PFSK-1 (cell line): ENCODE results near the gene SFXN3.

Experiments used
- FOXP2 ChIP-seq: optimal IDR thresholded peaks from 2 replicates; pipeline ENCODE3; 2011; ENCODE audit warnings: borderline replicate concordance, control low read depth, inconsistent platforms; ENCODE audit not compliant: insufficient read depth; ENCODE audit errors: extremely low read length, extremely low read depth
- POLR2AphosphoS5 ChIP-seq: IDR thresholded peaks from 2 replicates; pipeline ENCODE4 v1.6.1; 2012; ENCODE audit warnings: low read depth, mild to moderate bottlenecking, control low read depth, low read length, moderate library complexity
- SIN3A ChIP-seq: IDR thresholded peaks from 2 replicates; pipeline ENCODE4 v1.6.1; 2012; ENCODE audit warnings: mild to moderate bottlenecking, low read length, moderate library complexity, borderline replicate concordance; ENCODE audit not compliant: insufficient read depth
- TAF1 ChIP-seq: IDR thresholded peaks from 2 replicates; pipeline ENCODE4 v1.6.1; 2012; ENCODE audit warnings: low read length, control low read depth, borderline replicate concordance; ENCODE audit not compliant: insufficient read depth
- TF ChIP-seq, protein P1 (sequence below), 2 experiments: IDR thresholded peaks; 2 replicates each; pipeline versions ENCODE4 v1.6.1 to v1.8.0; 2011 to 2012; ENCODE audit warnings: low read depth in 2 of 2, low read length in 2 of 2, control low read depth in 1 of 2, inconsistent platforms in 1 of 2, mild to moderate bottlenecking in 1 of 2, moderate library complexity in 1 of 2; ENCODE audit not compliant: insufficient read depth in 1 of 2

SFXN3 gene

DNA sequence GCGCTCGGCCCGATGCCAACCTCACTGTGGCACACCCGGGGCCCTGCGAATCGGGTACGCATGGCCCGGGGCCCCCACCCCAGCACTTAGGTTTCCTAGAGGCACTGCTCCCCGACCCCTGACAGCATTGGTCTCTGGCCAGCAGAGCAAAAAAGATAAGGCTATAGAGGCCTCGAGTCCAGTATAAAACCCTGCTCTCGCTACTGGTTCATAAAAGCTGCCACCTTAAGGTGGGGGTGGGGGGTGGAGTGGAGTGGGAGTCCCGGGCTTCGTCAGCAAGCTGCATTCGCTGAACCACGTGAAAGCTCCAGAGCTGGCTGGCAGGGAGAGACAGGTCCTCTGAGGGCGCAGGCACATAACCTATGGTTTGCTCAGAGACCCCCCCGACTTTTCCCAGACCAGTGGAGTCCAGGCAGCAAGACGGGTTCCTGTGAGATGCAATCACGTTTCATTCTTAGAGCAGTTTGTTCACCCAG is 32.1 kb downstream of the SFXN3 start:
- TF ChIP-seq FOXP2 (no peak), POLR2AphosphoS5 (no peak), SIN3A (no peak), TAF1 (no peak)
- TF ChIP-seq, protein P1, sequence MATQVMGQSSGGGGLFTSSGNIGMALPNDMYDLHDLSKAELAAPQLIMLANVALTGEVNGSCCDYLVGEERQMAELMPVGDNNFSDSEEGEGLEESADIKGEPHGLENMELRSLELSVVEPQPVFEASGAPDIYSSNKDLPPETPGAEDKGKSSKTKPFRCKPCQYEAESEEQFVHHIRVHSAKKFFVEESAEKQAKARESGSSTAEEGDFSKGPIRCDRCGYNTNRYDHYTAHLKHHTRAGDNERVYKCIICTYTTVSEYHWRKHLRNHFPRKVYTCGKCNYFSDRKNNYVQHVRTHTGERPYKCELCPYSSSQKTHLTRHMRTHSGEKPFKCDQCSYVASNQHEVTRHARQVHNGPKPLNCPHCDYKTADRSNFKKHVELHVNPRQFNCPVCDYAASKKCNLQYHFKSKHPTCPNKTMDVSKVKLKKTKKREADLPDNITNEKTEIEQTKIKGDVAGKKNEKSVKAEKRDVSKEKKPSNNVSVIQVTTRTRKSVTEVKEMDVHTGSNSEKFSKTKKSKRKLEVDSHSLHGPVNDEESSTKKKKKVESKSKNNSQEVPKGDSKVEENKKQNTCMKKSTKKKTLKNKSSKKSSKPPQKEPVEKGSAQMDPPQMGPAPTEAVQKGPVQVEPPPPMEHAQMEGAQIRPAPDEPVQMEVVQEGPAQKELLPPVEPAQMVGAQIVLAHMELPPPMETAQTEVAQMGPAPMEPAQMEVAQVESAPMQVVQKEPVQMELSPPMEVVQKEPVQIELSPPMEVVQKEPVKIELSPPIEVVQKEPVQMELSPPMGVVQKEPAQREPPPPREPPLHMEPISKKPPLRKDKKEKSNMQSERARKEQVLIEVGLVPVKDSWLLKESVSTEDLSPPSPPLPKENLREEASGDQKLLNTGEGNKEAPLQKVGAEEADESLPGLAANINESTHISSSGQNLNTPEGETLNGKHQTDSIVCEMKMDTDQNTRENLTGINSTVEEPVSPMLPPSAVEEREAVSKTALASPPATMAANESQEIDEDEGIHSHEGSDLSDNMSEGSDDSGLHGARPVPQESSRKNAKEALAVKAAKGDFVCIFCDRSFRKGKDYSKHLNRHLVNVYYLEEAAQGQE (IDR thresholded peaks at IDR 0.05; ENCODE audit: insufficient read depth in 1 of 2, low read depth in 2 of 2, low read length in 2 of 2) = no peak

DNA sequence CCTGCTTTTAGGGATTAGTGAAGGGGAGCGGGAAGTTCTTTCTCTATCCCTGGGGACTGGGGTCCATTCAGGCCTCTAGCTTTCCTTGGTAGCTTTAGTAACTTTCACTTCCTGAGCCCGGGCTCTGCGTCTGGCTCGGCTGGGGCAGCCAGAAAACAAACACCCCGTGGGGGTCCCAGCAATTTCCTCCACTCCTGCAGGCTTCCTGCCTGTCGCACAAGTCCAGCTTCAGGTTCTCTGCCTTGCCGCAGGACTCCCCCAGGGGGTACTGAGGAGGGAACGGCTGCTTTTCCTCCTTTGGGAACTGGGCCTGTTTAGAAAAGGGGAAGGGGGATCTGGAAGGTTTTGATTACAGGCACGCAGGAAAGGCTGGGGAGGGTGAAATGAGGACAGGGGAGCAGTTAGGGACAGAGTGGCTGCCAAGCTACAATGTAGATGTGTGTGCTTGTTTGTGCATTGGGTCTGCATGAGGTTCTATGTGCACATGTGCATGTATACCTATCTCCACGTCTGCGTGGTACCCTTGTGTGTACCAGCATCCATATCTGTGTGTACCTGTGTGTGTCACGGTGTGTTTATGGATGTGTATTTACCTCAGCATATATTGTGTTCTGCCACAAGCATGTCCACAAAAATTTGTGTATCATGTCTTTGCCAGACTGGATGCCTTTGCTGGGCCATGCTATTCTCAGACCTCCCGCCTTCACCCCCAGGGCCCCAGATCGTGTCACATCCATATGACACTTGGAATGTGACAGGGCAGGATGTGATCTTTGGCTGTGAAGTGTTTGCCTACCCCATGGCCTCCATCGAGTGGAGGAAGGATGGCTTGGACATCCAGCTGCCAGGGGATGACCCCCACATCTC is 32.7 kb downstream of the SFXN3 start:
- no peak for TF ChIP-seq POLR2AphosphoS5
- no peak for TF ChIP-seq TAF1
- TF ChIP-seq FOXP2 = no peak
- TF ChIP-seq, protein P1 (IDR thresholded peaks at IDR 0.05; ENCODE audit: insufficient read depth in 1 of 2, low read depth in 2 of 2, low read length in 2 of 2) = no peak
- no peak for TF ChIP-seq SIN3A

DNA sequence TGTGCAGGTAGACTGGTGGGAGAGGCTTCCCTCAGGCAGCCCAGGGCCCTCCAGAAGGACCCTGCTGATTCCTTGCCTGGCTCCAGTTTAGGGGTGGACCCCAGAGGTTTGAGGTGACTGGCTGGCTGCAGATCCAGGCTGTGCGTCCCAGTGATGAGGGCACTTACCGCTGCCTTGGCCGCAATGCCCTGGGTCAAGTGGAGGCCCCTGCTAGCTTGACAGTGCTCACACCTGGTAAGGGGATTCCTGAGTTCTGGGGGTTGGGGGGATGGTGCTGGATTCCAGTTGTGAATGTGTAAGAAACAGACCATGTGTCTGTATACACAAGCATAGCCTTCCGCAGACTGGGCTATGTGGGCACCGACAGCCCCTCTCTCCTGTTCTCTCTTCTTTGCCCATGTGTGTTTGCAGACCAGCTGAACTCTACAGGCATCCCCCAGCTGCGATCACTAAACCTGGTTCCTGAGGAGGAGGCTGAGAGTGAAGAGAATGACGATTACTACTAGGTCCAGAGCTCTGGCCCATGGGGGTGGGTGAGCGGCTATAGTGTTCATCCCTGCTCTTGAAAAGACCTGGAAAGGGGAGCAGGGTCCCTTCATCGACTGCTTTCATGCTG is 33.5 kb downstream of the SFXN3 start:
- TF ChIP-seq POLR2AphosphoS5 = no peak
- TF ChIP-seq, protein P1 (IDR thresholded peaks at IDR 0.05; ENCODE audit: insufficient read depth in 1 of 2, low read depth in 2 of 2, low read length in 2 of 2) = no peak
- TF ChIP-seq SIN3A = no peak
- TF ChIP-seq FOXP2 = no peak
- TF ChIP-seq TAF1 = no peak

DNA sequence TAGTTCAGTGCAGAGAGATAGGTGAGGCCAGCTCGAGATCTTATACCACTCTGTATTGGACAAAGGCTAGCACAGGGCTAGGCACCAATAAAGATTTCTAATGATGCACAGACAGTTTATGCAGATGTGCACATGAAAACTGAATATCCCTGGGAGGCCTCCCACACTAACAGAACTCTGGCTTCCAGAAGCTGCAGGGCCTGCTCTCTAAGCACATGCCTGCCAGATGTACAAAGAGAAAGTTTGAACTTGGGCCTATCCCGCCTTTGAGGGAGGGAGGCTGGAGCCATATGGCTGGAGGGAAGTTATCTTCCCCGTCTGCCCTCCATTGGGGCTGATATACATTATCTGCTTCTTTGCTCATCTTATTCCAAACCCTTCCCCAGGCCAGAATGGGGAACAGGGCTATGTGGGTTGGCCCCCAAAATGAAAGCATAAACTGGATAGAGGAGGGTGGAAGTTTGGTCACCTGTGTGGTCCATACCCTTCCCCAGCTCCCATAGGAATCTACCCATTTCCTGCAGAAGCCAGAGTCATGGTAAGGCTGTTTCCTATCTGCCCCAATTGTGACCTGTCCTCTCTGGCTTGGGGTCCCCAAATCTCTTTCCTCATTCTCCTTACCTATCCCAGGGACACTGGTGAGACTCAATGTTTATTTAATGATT is 34.6 kb downstream of the SFXN3 start:
- TF ChIP-seq POLR2AphosphoS5 = no peak
- no peak for TF ChIP-seq SIN3A
- TF ChIP-seq, protein P1 (IDR thresholded peaks at IDR 0.05; ENCODE audit: insufficient read depth in 1 of 2, low read depth in 2 of 2, low read length in 2 of 2) = no peak
- no peak for TF ChIP-seq FOXP2
- TF ChIP-seq TAF1 = no peak
